GM04503 (cell line): Measurements from ENCODE around the gene HS3ST6.
"Not testable (repeated sequence)": the region's sequence is repeated elsewhere in the genome, so short reads cannot be mapped to it uniquely, and the experiment has no call there.

Experiments used
- DNase-seq: peaks from one replicate; pipeline ENCODE4 v3.0.0-alpha.2; 2012; ENCODE audit warnings: low read depth

HS3ST6 gene

GRCh38 chr16:1946495-1947368, 28.5 kb upstream of the HS3ST6 start:
- DNase-seq: no peak

- DNase-seq: no peak
Measured at GRCh38 chr16:1945559-1946391, 27.6 kb upstream of the HS3ST6 start.

DNA sequence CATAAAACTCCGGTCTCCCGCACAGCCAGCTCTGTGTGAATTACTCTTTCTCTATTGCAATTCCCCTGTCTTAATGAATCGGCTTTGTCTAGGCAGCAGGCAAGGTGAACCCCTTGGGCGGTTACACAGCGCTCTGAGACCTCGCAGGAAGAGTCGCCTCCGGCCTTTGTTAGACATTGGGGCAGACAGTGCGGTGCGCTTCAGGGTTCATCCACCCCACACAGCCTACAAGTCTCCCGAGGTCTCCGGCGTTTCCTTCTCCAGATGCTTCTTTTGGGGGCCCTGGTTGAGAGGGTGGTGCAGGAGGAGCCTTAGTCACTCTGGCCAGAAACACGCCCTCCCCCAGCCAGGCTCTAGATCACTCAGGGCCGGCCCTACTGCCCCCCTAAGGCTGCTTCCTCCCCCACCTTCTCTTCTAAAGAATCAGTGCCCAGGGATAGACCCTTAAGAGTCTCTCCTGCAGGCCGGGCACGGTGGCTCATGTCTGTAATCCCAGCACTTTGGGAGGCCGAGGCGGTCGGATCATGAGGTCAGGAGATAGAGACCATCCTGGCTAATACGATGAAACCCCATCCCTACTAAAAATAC, 26.5 kb upstream of the HS3ST6 start:
- no peak for DNase-seq

- DNase-seq: peak; percentile 80
Measured at GRCh38 chr16:1942810-1943726, 24.9 kb upstream of the HS3ST6 start, which contains the start of gene MSRB1. Gene MSRB1, minus strand, starts transcription at chr16:1943199. Its CDS starts 43 bp downstream, at chr16:1943156.

GRCh38 chr16:1942047-1942809, 24.0 kb upstream of the HS3ST6 start:
- no peak for DNase-seq

DNA sequence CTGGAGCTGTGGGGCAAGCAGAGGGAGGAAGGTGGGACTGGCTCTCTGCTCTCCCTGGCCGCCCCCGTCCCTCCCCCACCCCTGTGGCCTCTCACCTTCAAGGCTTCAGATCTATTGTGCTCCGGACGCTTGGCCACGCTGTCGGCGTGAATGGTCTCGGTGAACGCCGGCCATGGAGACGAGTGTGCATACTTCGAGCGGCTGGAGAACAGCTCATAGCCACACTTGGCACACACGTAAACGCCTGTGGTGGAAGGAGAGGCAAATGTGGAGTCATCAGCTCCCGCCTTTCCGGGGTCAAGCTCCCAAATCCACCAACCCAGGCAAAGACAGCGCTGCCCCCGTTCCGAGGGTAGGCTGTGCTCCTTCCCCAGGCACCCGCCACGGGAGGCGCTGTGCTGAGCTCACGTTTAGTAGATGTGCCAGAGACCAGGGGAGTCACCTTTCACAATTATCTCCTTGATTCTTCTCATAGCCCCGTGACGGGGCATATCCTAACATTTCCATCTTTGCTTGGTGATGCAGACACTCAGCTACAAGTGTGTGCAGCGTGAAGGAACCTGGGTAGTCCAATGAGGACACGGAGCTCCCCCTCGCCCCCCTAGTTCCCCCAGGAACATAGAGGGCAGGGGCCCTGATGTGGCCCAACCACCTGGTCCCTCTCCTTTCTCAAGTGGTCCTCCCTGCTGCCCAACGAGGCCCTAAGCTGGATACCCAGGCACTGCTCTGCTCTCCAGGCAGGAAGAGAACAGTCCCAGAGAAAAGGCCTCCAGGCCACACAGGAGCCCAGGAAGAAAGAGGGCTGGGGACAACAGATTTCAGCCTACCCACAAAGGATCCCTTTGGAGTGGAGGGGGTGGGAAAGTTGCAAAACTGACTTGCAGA, 23.2 kb upstream of the HS3ST6 start:
- DNase-seq: no peak

- DNase-seq: no peak
Measured at GRCh38 chr16:1940273-1941161, 22.3 kb upstream of the HS3ST6 start.

DNA sequence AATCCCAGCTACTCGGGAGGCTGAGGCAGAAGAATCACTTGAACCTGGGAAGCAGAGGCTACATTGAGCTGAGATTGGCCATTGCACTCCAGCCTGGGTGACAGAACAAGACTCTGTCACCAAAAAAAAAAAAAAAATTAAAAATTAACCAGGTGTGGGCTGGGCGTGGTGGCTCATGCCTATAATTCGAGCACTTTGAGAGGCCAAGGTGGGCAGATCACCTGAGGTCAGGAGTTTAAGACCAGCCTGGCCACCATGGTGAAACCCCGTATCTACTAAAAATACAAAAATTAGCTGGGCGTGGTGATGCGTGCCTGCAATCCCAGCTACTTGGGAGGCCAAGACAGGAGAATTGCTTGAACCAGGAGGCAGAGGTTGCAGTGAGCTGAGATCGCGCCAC, 21.6 kb upstream of the HS3ST6 start:
- DNase-seq: not testable (repeated sequence)

DNA sequence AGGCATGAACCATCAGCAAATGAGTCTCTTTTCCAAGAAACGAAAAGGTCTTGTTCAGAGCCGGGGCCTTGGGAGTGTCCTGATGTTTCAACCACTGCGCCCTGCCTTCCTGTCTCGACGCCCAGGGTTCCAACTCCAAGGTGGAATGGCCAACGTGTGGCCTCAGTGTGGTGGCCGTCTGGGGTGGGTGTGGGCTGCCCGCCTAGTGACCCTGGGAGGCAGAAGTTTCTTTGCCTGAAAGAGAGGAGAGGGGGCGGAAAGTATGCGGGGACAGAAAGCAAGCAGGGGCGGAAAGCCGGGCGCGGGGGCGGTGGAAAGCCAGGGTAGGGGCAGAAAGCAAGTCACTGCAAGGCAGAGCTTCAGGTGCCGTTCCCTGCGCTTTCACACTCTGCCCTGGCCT, 20.7 kb upstream of the HS3ST6 start:
- DNase-seq: no peak

- DNase-seq: no peak
Measured at GRCh38 chr16:1938316-1938715, 20.1 kb upstream of the HS3ST6 start.

DNA sequence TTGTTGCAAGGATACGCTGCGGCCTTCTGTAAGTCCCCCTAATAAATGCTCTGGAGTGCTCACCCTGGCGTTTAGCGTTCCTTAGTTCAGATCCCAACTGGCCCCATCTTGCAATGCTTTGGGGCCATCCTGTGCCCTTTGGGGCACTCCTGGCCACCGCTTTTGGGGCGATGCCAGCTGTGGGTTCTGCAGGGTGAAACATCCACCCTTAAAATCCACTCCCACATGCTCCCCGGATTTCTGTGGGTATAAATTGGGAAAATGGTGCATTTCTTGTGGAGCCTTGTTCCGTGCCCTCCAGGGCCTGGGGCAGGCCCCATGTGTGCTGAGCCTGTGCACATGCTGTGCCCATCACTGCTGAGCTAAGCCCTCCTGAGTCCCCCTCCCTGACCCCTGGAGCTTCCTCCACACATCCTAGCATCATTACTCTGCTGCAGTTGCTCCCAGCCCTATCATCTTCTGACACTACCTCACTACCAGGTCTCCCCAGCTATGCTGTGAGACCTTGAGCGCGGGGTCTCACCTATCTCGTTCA, 18.8 kb upstream of the HS3ST6 start:
- DNase-seq: no peak

GRCh38 chr16:1933097-1933661, 15.0 kb upstream of the HS3ST6 start:
- DNase-seq: no peak

- no peak for DNase-seq
Measured at GRCh38 chr16:1932050-1933028, 14.1 kb upstream of the HS3ST6 start.

DNA sequence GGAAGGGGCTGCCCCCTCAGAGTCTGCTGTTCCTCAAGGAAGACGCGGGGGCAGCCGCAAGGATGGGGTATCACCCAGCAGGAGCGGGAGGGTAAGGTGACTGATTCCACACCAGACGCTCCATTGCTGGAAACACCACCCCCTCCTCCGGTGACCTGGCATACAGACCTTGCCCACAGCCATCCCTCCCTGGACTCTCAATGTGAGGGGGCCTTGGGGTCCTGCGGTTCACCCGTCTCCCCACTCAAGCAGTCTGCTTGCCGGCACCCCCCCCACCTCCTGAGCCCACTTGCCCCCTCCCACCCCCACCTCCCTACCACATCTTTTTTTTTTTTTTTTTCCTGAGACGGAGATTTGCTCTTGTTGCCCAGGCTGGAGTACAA, 12.1 kb upstream of the HS3ST6 start:
- DNase-seq: no peak

GRCh38 chr16:1929578-1930337, 11.5 kb upstream of the HS3ST6 start:
- DNase-seq: no peak

DNA sequence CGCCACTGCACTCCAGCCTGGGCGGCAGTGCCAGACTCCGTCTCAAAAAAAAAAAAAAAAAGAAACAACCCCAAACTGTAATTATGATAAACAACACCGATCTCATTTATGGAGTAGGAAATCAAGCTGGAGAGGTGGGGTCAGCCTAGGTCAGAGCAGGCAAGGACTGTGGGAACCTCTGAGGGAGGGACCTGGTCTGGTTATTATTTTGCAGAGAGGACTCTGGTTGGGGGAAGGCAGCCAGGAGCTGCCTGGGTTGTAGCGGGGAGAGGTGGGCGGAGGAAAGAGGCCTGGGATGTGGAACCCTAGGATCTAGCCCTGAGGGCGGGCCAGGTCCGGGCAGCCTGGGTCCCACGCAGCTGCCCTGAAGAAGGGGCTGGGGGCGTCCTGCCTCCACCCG, 10.9 kb upstream of the HS3ST6 start:
- DNase-seq: no peak
